RWPE2 (cell line): ENCODE measurements around the gene GDF2.
A peak's percentile ranks its signal among the peaks of the same experiment; 100 is the strongest.

ENCODE experiments used
- ATAC-seq: fragments of 200-7000 bp; cut with Tn5 transposase; 3 replicates; pipeline ENCODE4 v1.9.1; 2021; ENCODE audit warnings: low read depth
- DNase-seq: peaks from one replicate; pipeline ENCODE4 v3.0.0-alpha.2; 2020; ENCODE audit warnings: low spot score
- H3K27ac ChIP-seq: fragments of 450-650 bp; 2 replicates; pipeline ENCODE4 v1.5.1; 2017; ENCODE audit warnings: mild to moderate bottlenecking; ENCODE audit not compliant: poor library complexity, severe bottlenecking
- H3K27me3 ChIP-seq: fragments of 250-450 bp; sonication (Bioruptor Pico); 2 replicates; pipeline ENCODE4 v1.5.1; 2021; ENCODE audit warnings: mild to moderate bottlenecking, moderate library complexity; ENCODE audit not compliant: insufficient read depth, poor library complexity, severe bottlenecking
- H3K36me3 ChIP-seq: fragments of 250-450 bp; sonication (Bioruptor Pico); 2 replicates; pipeline ENCODE4 v1.5.1; 2020; ENCODE audit warnings: low read depth, mild to moderate bottlenecking, moderate library complexity
- H3K4me1 ChIP-seq: fragments of 250-450 bp; sonication (Bioruptor Pico); 2 replicates; pipeline ENCODE4 v1.5.1; 2021; ENCODE audit warnings: mild to moderate bottlenecking, moderate library complexity; ENCODE audit not compliant: insufficient read depth, poor library complexity, severe bottlenecking
- H3K4me3 ChIP-seq: fragments of 250-450 bp; sonication (Bioruptor Pico); 2 replicates; pipeline ENCODE4 v1.5.1; 2021; ENCODE audit warnings: mild to moderate bottlenecking, moderate library complexity; ENCODE audit not compliant: severe bottlenecking
- H3K9me3 ChIP-seq: fragments of 250-450 bp; sonication (Bioruptor Pico); 2 replicates; pipeline ENCODE4 v1.5.1; 2021; ENCODE audit warnings: mild to moderate bottlenecking, moderate library complexity; ENCODE audit not compliant: severe bottlenecking
- TF ChIP-seq, protein P1 (sequence below): fragments of 450-650 bp; IDR thresholded peaks from one replicate; pipeline ENCODE4 v1.5.1; 2017; ENCODE audit warnings: mild to moderate bottlenecking, moderate library complexity; ENCODE audit not compliant: poor library complexity, severe bottlenecking

GDF2 gene

GRCh38 chr10:47354900-47355299 lies 32.6 kb downstream of the GDF2 start:
- H3K4me3 ChIP-seq, result no peak overlapping the region
- DNase-seq (no peak), ATAC-seq (no peak)
- H3K9me3 ChIP-seq, result no peaks in the 10 kb centered on the region
- H3K27ac ChIP-seq, result no peak overlapping the region
- no peaks in the 10 kb centered on the region for H3K27me3 ChIP-seq
- H3K36me3 ChIP-seq, result no peaks in the 10 kb centered on the region
- H3K4me1 ChIP-seq, result no peaks in the 10 kb centered on the region
- TF ChIP-seq, protein P1, sequence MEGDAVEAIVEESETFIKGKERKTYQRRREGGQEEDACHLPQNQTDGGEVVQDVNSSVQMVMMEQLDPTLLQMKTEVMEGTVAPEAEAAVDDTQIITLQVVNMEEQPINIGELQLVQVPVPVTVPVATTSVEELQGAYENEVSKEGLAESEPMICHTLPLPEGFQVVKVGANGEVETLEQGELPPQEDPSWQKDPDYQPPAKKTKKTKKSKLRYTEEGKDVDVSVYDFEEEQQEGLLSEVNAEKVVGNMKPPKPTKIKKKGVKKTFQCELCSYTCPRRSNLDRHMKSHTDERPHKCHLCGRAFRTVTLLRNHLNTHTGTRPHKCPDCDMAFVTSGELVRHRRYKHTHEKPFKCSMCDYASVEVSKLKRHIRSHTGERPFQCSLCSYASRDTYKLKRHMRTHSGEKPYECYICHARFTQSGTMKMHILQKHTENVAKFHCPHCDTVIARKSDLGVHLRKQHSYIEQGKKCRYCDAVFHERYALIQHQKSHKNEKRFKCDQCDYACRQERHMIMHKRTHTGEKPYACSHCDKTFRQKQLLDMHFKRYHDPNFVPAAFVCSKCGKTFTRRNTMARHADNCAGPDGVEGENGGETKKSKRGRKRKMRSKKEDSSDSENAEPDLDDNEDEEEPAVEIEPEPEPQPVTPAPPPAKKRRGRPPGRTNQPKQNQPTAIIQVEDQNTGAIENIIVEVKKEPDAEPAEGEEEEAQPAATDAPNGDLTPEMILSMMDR, result no peak

DNA sequence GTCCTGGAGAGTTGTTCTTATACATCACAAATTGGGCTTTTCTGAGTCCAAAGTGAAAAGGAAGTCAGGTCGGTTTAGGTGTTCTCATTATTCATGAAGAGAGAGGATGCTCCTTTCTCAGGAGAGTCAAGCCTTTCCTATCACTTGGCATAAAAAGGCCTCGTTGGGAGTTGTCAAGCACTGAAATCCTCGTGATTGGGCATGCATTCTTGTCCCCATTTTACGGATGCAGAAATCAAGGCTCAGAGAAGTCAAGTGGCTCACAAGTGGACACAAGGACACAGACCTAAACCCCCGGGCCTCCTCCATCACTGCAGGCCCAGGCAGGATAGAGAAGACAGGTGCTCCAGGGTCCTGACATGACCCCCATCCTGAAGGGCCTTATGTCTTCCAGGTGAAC lies 34.5 kb downstream of the GDF2 start:
- TF ChIP-seq, protein P1, result no peak
- ATAC-seq (no peak), DNase-seq (no peak)
- no peaks in the 10 kb centered on the region for H3K4me1 ChIP-seq
- no peak overlapping the region for H3K4me3 ChIP-seq
- H3K27me3 ChIP-seq, result no peaks in the 10 kb centered on the region
- H3K9me3 ChIP-seq, result no peaks in the 10 kb centered on the region
- no peak overlapping the region for H3K27ac ChIP-seq
- no peaks in the 10 kb centered on the region for H3K36me3 ChIP-seq

GRCh38 chr10:47357131-47357582 lies 34.9 kb downstream of the GDF2 start:
- no peaks in the 10 kb centered on the region for H3K4me1 ChIP-seq
- TF ChIP-seq, protein P1, result no peak
- H3K4me3 ChIP-seq, result no peak overlapping the region
- DNase-seq (peak; percentile 47), ATAC-seq (no peak)
- no peaks in the 10 kb centered on the region for H3K9me3 ChIP-seq
- no peaks in the 10 kb centered on the region for H3K27me3 ChIP-seq
- no peak overlapping the region for H3K27ac ChIP-seq
- H3K36me3 ChIP-seq, result no peaks in the 10 kb centered on the region

DNA sequence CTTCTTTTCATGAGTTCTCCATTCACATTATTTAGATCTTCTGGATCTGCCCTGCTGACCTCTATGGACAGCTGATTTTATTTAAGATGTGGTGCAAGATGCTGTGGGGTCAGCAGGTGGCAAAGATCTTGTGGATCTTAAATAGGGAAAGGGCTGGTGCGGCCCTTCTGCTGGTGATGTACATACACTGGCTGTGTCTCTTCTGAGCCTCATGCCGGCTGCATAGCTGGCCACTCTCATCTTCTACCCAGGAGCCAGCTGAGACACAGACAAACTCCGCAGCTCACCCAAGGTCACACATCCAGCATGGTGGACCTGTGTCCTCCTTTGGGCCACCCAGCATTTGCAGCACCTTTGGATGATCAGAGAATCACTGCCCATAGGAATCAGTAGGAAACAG lies 35.7 kb downstream of the GDF2 start:
- no peaks in the 10 kb centered on the region for H3K9me3 ChIP-seq

GRCh38 chr10:47358457-47358856 lies 36.2 kb downstream of the GDF2 start:
- ATAC-seq (no peak), DNase-seq (peak; percentile 18)
- no peak overlapping the region for H3K27ac ChIP-seq
- no peaks in the 10 kb centered on the region for H3K4me1 ChIP-seq
- H3K9me3 ChIP-seq, result no peaks in the 10 kb centered on the region
- TF ChIP-seq, protein P1, result no peak
- no peaks in the 10 kb centered on the region for H3K27me3 ChIP-seq
- H3K4me3 ChIP-seq, result no peak overlapping the region
- H3K36me3 ChIP-seq, result no peaks in the 10 kb centered on the region

More for the DNA sequence above, 35.7 kb downstream of the GDF2 start:
- DNase-seq (peak; percentile 12), ATAC-seq (no peak)
- TF ChIP-seq, protein P1, result no peak
- H3K36me3 ChIP-seq, result no peaks in the 10 kb centered on the region
- no peak overlapping the region for H3K4me3 ChIP-seq
- H3K4me1 ChIP-seq, result no peaks in the 10 kb centered on the region
- H3K27ac ChIP-seq, result no peak overlapping the region
- no peaks in the 10 kb centered on the region for H3K27me3 ChIP-seq
